Smooth muscle cell (in vitro differentiated cells): ENCODE results near the gene FOXA2. TPM values are rescaled to one million over a fixed set of nuclear protein-coding genes. Genes with fewer than 3 reads are reported as not detected.
"Not testable (repeated sequence)": the region's sequence is repeated elsewhere in the genome, so short reads cannot be mapped to it uniquely, and the experiment has no call there.

Source experiments
- DNase-seq: peaks from one replicate; lab custom pipeline; 2025; ENCODE audit not compliant: unreplicated experiment; lab: John Stamatoyannopoulos, UW
- H2AFZ ChIP-seq: fragments of 200-600 bp; sonication (generic); 2 replicates; pipeline ENCODE4 v1.6.0; 2016; ENCODE audit warnings: antibody characterized with exemption, low read depth, mild to moderate bottlenecking
- H3F3A ChIP-seq: fragments of 200-600 bp; sonication (generic); 2 replicates; pipeline ENCODE4 v1.6.0; 2017; ENCODE audit warnings: antibody characterized with exemption, low read depth
- H3K27ac ChIP-seq: fragments of 200-600 bp; sonication (generic); 2 replicates; pipeline ENCODE4 v1.5.1; 2016; ENCODE audit warnings: low read depth, mild to moderate bottlenecking
- H3K27me3 ChIP-seq: fragments of 200-600 bp; sonication (generic); 2 replicates; pipeline ENCODE4 v1.6.1; 2016; ENCODE audit warnings: low read depth, mild to moderate bottlenecking
- H3K36me3 ChIP-seq: fragments of 200-600 bp; sonication (generic); 2 replicates; pipeline ENCODE4 v1.5.1; 2016; ENCODE audit warnings: low read depth
- H3K4me1 ChIP-seq: fragments of 200-600 bp; sonication (generic); 2 replicates; pipeline ENCODE4 v1.5.1; 2016; ENCODE audit warnings: low read depth
- H3K4me2 ChIP-seq: fragments of 200-600 bp; sonication (generic); 2 replicates; pipeline ENCODE4 v1.6.0; 2016; ENCODE audit warnings: mild to moderate bottlenecking
- H3K4me3 ChIP-seq: fragments of 200-600 bp; sonication (generic); 2 replicates; pipeline ENCODE4 v1.5.1; 2016; ENCODE audit warnings: mild to moderate bottlenecking
- H3K79me2 ChIP-seq: fragments of 200-600 bp; sonication (generic); 2 replicates; pipeline ENCODE4 v1.6.0; 2016; ENCODE audit warnings: low read depth, mild to moderate bottlenecking
- H3K9ac ChIP-seq: fragments of 200-600 bp; sonication (generic); 2 replicates; pipeline ENCODE4 v1.6.0; 2016; ENCODE audit warnings: low read depth
- H3K9me3 ChIP-seq: fragments of 200-600 bp; sonication (generic); replicated peaks from 2 replicates; pipeline ENCODE4 v1.5.1; 2016; ENCODE audit warnings: low read depth
- H4K20me1 ChIP-seq: fragments of 200-600 bp; sonication (generic); 2 replicates; pipeline ENCODE4 v1.6.0; 2016; ENCODE audit warnings: low read depth
- CTCF ChIP-seq: fragments of 200-600 bp; sonication (generic); IDR thresholded peaks from 2 replicates; pipeline ENCODE4 v1.5.1; 2017; ENCODE audit warnings: borderline replicate concordance, mild to moderate bottlenecking, antibody characterized with exemption; ENCODE audit not compliant: insufficient read depth, poor library complexity, severe bottlenecking
- WGBS: methylation state at CpG from one replicate; pipeline ENCODE4 v1.1.7; 2016; ENCODE audit warnings: low lambda C conversion rate; 5-methylcytosine and 5-hydroxymethylcytosine counted together
- polyA plus RNA-seq: library from polyadenylated mRNA; unstranded; fragments of >200 nt; fragmentation: Nextera tagmentation; extraction: Ambion mirVana; gene quantifications from 2 replicates; pipeline ENCODE4 v1.2.1, GENCODE V29; 2016
- total RNA-seq: library from RNA; depleted of rRNA; stranded (reverse); fragments of >200 nt; gene quantifications from 2 replicates; pipeline ENCODE4 v1.2.3, GENCODE V29; 2014

FOXA2 gene
- total and polyA plus RNA-seq, 2 experiments from 2014 or later = not detected

- Histone ChIP-seq H3K4me1 (no peaks in the 10 kb centered on the region), H3F3A (no peaks in the 10 kb centered on the region), H3K4me2 (no peak overlapping the region), H2AFZ (no peak overlapping the region), H3K9me3 (no peaks in the 10 kb centered on the region), H3K79me2 (no peaks in the 10 kb centered on the region), H4K20me1 (no peaks in the 10 kb centered on the region), H3K4me3 (no peak overlapping the region), H3K9ac (no peak overlapping the region), H3K27me3 (peaks cover 36% of the 10 kb centered on the region), H3K36me3 (no peaks in the 10 kb centered on the region), H3K27ac (no peak overlapping the region)
- WGBS = 85% methylated on average over 2 of the region's 2 CpGs
- TF ChIP-seq CTCF = no peak
- DNase-seq = no peak
These were observed 30.0 kb downstream of the FOXA2 start for GRCh38 chr20:22554391-22554790.

- H3K9me3 ChIP-seq, H3K27ac ChIP-seq, H3K36me3 ChIP-seq, H3K4me1 ChIP-seq, H3K4me2 ChIP-seq, H3K9ac ChIP-seq, H4K20me1 ChIP-seq, H3K4me3 ChIP-seq, H3K27me3 ChIP-seq, H3F3A ChIP-seq, H3K79me2 ChIP-seq, H2AFZ ChIP-seq, DNase-seq: not testable (repeated sequence)
- WGBS = 89% methylated on average over 4 of the region's 4 CpGs
These were observed 33.9 kb downstream of the FOXA2 start for GRCh38 chr20:22550514-22550913.

GRCh38 chr20:22548040-22548439 lies 36.3 kb downstream of the FOXA2 start:
- no peak overlapping the region for H3K4me2 ChIP-seq
- no peaks in the 10 kb centered on the region for H3F3A ChIP-seq
- no peak for TF ChIP-seq CTCF

GRCh38 chr20:22546344-22546743 lies 38.0 kb downstream of the FOXA2 start:
- no peak for DNase-seq
- Histone ChIP-seq H3K9me3 (no peaks in the 10 kb centered on the region), H3K36me3 (no peaks in the 10 kb centered on the region), H3K4me1 (no peaks in the 10 kb centered on the region), H3K4me2 (no peak overlapping the region), H3K27ac (no peak overlapping the region), H3K79me2 (no peaks in the 10 kb centered on the region), H3F3A (no peaks in the 10 kb centered on the region), H3K9ac (no peak overlapping the region), H3K27me3 (peaks cover 11% of the 10 kb centered on the region), H3K4me3 (no peak overlapping the region), H4K20me1 (no peaks in the 10 kb centered on the region), H2AFZ (no peak overlapping the region)
- no peak for TF ChIP-seq CTCF
- 78% methylated on average over 3 of the region's 3 CpGs for WGBS

More at GRCh38 chr20:22548040-22548439, 36.3 kb downstream of the FOXA2 start:
- H3K9me3 ChIP-seq = no peaks in the 10 kb centered on the region
- no peak overlapping the region for H3K27ac ChIP-seq
- H4K20me1 ChIP-seq = no peaks in the 10 kb centered on the region
- H3K9ac ChIP-seq = no peak overlapping the region
- no peak for DNase-seq
- H3K4me3 ChIP-seq = no peak overlapping the region
- H3K79me2 ChIP-seq = no peaks in the 10 kb centered on the region
- no peaks in the 10 kb centered on the region for H3K4me1 ChIP-seq
- WGBS = 67% methylated on average over 4 of the region's 4 CpGs
- H2AFZ ChIP-seq = no peak overlapping the region
- peaks cover 2% of the 10 kb centered on the region for H3K27me3 ChIP-seq
- H3K36me3 ChIP-seq = no peaks in the 10 kb centered on the region
